SJCRH30 (cell line): ENCODE results near the gene DNAJB4. TPM values are rescaled to one million over a fixed set of nuclear protein-coding genes. Genes with fewer than 3 reads are reported as not detected.
"Not testable (repeated sequence)": the region's sequence is repeated elsewhere in the genome, so short reads cannot be mapped to it uniquely, and the experiment has no call there.

Experiments
- DNase-seq, 2 experiments: peaks; one replicate each; pipeline ENCODE4 v3.0.0-alpha.2; 2015 to 2020
- H3K27ac ChIP-seq: fragments of 250-450 bp; sonication (Bioruptor Pico); 2 replicates; pipeline ENCODE4 v1.5.1; 2020; ENCODE audit warnings: mild to moderate bottlenecking, moderate library complexity
- H3K27me3 ChIP-seq: fragments of 250-450 bp; sonication (Bioruptor Pico); 2 replicates; pipeline ENCODE4 v1.5.1; 2020; ENCODE audit warnings: mild to moderate bottlenecking, moderate library complexity
- H3K36me3 ChIP-seq: fragments of 250-450 bp; sonication (Bioruptor Pico); 2 replicates; pipeline ENCODE4 v1.5.1; 2020; ENCODE audit warnings: mild to moderate bottlenecking, moderate library complexity
- H3K4me1 ChIP-seq: fragments of 250-450 bp; sonication (Bioruptor Pico); 2 replicates; pipeline ENCODE4 v1.5.1; 2020; ENCODE audit warnings: mild to moderate bottlenecking, moderate library complexity
- H3K4me3 ChIP-seq: fragments of 250-450 bp; sonication (Bioruptor Pico); 2 replicates; pipeline ENCODE4 v1.5.1; 2020; ENCODE audit warnings: mild to moderate bottlenecking, moderate library complexity
- H3K9me3 ChIP-seq: fragments of 250-450 bp; sonication (Bioruptor Pico); replicated peaks from 2 replicates; pipeline ENCODE4 v1.5.1; 2020; ENCODE audit warnings: mild to moderate bottlenecking, moderate library complexity
- total RNA-seq: library from RNA; depleted of rRNA; stranded (reverse); fragments of >200 nt; shearing (Covaris generic); gene quantifications from 2 replicates; pipeline ENCODE4 v1.2.3, GENCODE V29; 2014

DNAJB4 gene
- total RNA-seq, 1 experiment from 2014 or later, result 35.0 TPM

DNA sequence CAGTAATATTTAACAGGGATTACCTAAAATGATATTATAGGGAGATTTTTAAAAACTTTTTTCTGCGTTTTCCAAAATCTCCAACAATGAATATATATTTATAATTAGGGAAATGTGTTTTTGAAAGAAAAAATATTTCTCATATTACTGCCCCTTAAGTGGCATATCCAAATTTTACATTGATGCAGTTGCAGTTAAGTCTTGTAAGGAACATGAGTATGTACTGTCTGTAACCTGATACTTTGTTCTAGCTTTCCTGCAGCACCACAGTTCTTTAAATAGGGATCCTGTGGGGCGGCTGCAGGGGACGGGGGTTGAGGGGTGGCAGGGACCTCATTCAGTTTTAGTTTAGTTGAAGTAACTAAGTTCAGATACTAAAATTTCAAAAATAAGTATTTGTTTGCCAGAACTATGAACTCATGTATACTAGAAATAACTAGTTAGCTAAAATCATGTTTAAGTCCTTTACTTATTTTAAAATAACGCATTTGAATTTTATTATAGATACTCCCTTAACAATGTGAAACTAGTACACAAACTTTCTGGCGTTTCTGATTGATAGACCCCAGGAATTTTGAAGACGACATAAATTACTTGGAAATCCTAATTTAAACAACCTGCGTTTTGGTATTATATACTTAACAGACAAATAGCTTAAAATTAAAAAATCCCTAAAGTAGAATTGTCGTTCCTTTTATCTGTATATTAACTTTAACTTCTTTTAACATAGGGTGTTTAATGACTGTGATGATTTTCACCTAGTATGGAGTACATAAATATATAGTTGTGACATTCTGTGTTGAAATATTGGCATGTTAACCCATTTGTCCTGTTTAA is 639 bp upstream of the DNAJB4 start:
- H3K4me1 ChIP-seq, result peaks cover 12% of the 10 kb centered on the region
- H3K9me3 ChIP-seq, result no peaks in the 10 kb centered on the region
- H3K27me3 ChIP-seq, result peaks cover 5% of the 10 kb centered on the region; the same call in 1 of the 2 replicates
- peak; percentile 82 to 86 for DNase-seq
- peak overlapping the region; percentile 67 for H3K4me3 ChIP-seq
- H3K27ac ChIP-seq, result peak overlapping the region; percentile 100
- H3K36me3 ChIP-seq, result peaks cover 3% of the 10 kb centered on the region; the same call in 1 of the 2 replicates

DNA sequence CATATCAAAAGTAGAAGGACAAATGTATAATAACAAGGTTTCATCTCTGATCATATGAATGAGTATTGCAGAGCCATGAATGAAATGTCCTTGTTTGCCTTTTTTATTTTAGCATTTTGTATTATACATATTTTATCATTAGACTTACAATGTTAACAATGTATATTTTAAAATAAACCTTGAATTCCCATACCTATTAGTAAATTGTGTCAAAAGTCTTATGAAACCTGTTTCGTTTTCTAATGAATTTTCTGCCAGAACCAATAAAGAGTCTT is 646 bp downstream of the DNAJB4 start:
- Histone ChIP-seq H3K27me3 (peaks cover 5% of the 10 kb centered on the region; the same call in 1 of the 2 replicates), H3K4me3 (peak overlapping the region; percentile 67), H3K36me3 (peaks cover 3% of the 10 kb centered on the region; the same call in 1 of the 2 replicates), H3K27ac (peak overlapping the region; percentile 100), H3K4me1 (peaks cover 12% of the 10 kb centered on the region), H3K9me3 (no peaks in the 10 kb centered on the region)
- no peak for DNase-seq

DNA sequence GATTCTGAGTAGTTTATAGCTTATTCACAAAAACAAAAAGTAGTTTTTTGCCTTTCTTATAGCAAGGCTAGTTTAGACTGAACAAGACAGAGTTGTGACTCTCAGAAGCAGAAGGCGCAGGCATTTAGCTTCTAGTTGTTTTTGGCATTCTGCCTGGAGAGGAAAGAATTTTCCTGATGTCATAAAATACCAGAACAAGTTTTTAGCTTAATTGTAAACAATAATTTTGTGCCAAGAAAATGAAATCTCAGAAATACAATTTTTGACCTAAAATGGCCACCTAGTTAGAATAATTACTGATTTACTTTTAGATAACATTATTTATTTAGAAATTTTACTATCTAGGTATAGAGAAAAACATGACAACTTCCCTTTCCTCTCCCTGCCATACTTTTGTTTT is 1.0 kb downstream of the DNAJB4 start:
- H3K4me1 ChIP-seq, result peaks cover 12% of the 10 kb centered on the region
- H3K9me3 ChIP-seq, result no peaks in the 10 kb centered on the region
- DNase-seq, result peak; percentile 53 to 81
- H3K36me3 ChIP-seq, result peaks cover 3% of the 10 kb centered on the region
- H3K4me3 ChIP-seq, result peak overlapping the region; percentile 67
- H3K27me3 ChIP-seq, result peaks cover 5% of the 10 kb centered on the region; the same call in 1 of the 2 replicates
- H3K27ac ChIP-seq, result peak overlapping the region; percentile 100

DNA sequence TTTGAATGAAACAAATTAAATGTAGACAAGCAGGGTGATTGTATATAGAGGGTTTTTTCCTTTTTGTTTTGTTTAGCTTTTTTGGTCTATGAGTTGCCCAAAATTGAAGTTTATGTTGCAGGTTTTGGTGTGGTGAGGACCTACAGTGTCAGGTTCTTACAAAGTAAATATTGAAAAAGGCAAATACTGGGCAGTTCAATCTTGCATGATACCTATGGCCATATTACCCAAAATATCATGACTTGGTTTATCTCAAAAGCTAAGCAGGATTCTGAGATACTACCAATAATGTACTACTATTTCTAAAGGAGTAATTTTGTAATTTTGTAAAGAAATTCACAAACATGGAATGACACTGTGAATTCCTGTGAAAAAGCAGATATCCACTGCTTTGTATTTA is 1.8 kb downstream of the DNAJB4 start:
- H3K27me3 ChIP-seq, result peaks cover 5% of the 10 kb centered on the region; the same call in 1 of the 2 replicates
- peak overlapping the region; percentile 67 for H3K4me3 ChIP-seq
- H3K4me1 ChIP-seq, result peaks cover 12% of the 10 kb centered on the region
- peaks cover 7% of the 10 kb centered on the region for H3K36me3 ChIP-seq
- H3K27ac ChIP-seq, result peak overlapping the region; percentile 100; the same call in 1 of the 2 replicates
- no peaks in the 10 kb centered on the region for H3K9me3 ChIP-seq
- DNase-seq, result peak in 1 of 2 experiments; percentile 6

DNA sequence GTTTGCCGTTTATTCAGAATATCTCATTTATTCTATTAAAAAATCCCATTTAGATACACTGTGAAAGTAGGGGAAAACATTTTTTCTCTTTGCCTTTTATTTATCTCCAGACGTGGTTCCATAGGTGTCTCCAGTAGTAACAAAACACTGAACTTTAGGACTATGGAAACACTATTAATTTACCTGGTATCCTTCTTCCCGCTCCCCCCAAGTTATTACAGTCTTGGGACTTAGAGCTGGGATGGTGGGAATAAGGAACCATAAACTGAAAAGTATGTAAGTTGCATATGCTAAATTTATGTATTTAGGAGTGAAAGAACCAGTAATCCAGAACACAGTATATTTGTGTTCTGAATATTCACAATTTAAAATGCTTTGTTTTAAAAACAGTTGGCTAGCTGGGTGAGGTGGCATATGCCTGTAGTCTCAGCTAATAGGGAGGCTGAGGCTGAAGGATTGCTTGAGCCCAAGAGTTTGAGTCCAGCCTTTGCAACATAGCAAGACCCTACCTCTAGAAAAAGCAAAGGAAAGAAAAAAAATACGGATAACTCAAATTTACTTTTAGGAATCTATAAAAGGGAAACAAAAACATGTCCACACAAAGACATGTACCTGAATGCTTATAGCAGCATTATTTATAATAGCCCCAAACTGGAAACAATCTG is 3.1 kb downstream of the DNAJB4 start:
- Histone ChIP-seq H3K4me1 (peaks cover 12% of the 10 kb centered on the region), H3K27ac (no peak overlapping the region), H3K27me3 (peaks cover 5% of the 10 kb centered on the region; the same call in 1 of the 2 replicates), H3K4me3 (no peak overlapping the region), H3K9me3 (no peaks in the 10 kb centered on the region), H3K36me3 (peaks cover 9% of the 10 kb centered on the region)
- DNase-seq, result no peak

DNA sequence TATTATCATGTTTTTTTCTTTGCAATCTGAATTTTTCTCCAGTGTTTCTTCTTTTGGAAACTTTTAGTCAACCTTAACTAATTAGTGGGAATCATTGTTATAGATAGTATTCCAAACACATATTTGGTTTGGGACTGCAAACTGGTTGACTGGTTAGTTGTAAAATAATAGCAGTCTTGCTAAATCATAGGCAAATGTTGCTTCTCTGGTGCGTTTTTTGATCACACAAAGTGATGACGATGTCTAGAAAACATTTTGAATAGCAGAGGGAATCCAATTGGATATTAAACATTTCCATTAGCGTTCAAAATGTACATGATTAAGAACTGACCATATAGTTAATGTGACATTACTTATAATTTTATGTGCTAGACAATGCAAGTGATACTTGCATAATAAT is 4.5 kb downstream of the DNAJB4 start:
- Histone ChIP-seq H3K27ac (no peak overlapping the region), H3K36me3 (peaks cover 19% of the 10 kb centered on the region), H3K27me3 (peaks cover 2% of the 10 kb centered on the region; the same call in 1 of the 2 replicates), H3K4me1 (peaks cover 3% of the 10 kb centered on the region), H3K9me3 (no peaks in the 10 kb centered on the region), H3K4me3 (no peak overlapping the region)
- DNase-seq, result no peak

DNA sequence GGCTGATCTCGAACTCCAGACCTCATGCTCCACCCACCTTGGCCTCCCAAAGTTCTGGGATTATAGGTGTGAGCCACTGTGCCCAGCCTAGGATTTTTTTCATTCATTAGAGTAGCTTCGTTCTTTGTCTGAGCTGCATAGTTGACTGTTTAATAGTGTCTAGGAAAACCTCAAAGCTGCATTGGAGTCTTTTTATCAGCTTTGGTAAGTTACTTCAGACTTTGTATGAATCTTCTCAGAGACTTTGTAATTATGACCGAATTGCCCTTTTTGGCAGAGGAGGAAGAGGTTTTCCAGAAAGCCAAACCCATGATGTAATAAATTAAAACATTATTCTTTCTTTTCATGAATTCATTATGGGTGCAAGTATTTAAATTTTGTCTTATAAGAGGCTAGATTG is 5.1 kb downstream of the DNAJB4 start:
- Histone ChIP-seq H3K4me3 (no peak overlapping the region), H3K9me3 (no peaks in the 10 kb centered on the region), H3K27me3 (no peaks in the 10 kb centered on the region), H3K36me3 (peaks cover 22% of the 10 kb centered on the region), H3K27ac (no peak overlapping the region), H3K4me1 (peaks cover 3% of the 10 kb centered on the region; the same call in 1 of the 2 replicates)
- DNase-seq, result no peak

DNA sequence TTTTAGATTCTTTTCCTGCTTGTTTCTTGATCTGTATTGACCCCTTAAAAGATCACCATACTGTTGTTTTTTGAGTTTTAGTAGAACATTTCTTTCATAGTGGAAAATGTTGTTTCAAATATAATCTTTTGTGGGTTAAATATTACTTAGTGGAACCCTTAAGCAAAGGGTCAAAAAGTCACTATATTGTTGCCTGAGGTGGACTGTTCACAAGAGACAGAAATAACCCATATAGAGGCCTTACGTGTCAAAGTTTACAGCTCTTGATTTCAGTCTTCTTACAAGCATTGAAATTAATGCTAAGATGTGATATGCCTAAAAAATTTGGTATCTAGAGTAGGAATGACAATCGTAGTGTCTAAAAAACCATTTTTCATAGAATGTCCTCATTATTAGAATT is 6.3 kb downstream of the DNAJB4 start:
- no peak overlapping the region for H3K4me3 ChIP-seq
- no peak overlapping the region for H3K27ac ChIP-seq
- peaks cover 3% of the 10 kb centered on the region; the same call in 1 of the 2 replicates for H3K4me1 ChIP-seq
- no peak for DNase-seq
- H3K27me3 ChIP-seq, result no peaks in the 10 kb centered on the region
- H3K9me3 ChIP-seq, result no peaks in the 10 kb centered on the region
- H3K36me3 ChIP-seq, result peaks cover 26% of the 10 kb centered on the region

DNA sequence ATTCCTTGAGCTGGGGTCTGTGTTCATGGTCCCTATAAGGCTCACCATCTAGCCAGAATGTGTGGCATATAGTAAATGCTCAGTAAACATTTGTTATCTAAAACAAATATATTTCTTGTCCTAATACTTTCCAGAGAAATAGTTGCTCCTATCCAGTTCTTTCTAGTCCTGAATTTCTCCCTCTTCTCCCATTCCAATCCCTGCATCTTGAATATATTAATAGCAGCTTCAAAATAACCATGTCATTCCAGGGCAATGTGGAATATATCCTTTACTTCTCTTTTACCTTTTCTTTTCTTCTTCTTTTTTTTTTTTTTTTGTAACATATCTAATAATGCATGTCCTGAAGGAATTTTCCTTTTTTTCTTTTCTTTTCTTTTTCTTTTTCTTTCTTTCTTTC is 10.4 kb downstream of the DNAJB4 start:
- Histone ChIP-seq H3K9me3 (no peaks in the 10 kb centered on the region), H3K36me3 (peaks cover 29% of the 10 kb centered on the region), H3K4me1 (no peaks in the 10 kb centered on the region), H3K27ac (no peak overlapping the region), H3K4me3 (no peak overlapping the region), H3K27me3 (no peaks in the 10 kb centered on the region)
- no peak for DNase-seq

DNA sequence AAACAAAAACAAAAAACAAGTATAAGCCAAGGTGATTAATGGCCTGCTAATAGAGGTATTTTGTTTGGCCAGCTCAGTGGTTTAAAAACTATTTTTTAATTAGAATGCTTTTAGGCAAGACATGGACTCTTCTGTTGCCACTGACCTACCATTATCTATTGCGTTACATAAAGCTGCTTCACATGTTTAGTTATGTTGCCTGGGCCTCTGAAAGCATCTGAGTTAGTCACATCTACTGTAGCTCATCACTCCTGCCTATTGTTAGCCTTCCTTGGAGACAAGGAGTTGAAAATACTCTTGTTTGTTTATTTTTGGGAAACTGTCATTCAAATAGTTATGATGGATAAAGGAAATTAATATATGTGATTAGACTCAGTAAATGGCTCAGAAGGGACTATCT is 14.3 kb downstream of the DNAJB4 start:
- H3K4me1 ChIP-seq, result no peaks in the 10 kb centered on the region
- no peak overlapping the region for H3K4me3 ChIP-seq
- H3K27me3 ChIP-seq, result no peaks in the 10 kb centered on the region
- H3K9me3 ChIP-seq, result no peaks in the 10 kb centered on the region
- H3K36me3 ChIP-seq, result peaks cover 13% of the 10 kb centered on the region
- H3K27ac ChIP-seq, result no peak overlapping the region
- DNase-seq, result no peak

DNA sequence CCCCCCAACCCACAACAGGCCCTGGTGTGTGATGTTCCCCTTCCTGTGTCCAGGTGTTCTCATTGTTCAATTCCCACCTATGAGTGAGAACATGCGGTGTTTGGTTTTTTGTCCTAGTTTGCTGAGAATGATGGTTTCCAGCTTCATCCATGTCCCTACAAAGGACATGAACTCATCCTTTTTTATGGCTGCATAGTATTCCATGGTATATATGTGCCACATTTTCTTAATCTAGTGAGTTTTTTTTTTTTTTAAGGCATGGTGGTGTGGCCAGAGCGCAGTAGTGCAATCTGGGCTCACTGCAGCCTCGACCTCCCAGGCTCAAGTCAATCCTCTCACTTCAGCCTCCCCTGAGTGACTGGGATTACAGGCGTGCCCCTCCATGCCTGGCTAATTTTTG is 16.4 kb downstream of the DNAJB4 start:
- H3K27me3 ChIP-seq, H3K27ac ChIP-seq, H3K4me3 ChIP-seq, DNase-seq, H3K36me3 ChIP-seq, H3K9me3 ChIP-seq, H3K4me1 ChIP-seq: not testable (repeated sequence)

DNA sequence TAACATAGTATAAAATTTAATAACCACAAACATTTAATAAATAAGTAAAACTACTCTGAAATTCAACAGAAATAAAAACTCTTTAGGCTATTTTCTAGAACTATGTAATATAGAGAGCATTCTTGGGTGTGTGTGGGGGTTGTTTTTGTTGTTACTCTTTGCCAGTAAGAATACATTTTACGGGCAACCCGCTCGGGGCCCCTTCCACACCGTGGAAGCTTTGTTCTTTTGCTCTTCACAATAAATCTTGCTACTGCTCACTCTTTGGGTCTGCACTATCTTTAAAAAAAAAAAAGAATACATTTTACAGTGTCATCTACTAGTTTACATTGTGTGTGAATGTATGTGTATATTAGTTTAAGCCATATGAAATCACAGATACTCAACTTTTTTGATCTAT is 25.1 kb downstream of the DNAJB4 start:
- no peaks in the 10 kb centered on the region for H3K4me1 ChIP-seq

DNA sequence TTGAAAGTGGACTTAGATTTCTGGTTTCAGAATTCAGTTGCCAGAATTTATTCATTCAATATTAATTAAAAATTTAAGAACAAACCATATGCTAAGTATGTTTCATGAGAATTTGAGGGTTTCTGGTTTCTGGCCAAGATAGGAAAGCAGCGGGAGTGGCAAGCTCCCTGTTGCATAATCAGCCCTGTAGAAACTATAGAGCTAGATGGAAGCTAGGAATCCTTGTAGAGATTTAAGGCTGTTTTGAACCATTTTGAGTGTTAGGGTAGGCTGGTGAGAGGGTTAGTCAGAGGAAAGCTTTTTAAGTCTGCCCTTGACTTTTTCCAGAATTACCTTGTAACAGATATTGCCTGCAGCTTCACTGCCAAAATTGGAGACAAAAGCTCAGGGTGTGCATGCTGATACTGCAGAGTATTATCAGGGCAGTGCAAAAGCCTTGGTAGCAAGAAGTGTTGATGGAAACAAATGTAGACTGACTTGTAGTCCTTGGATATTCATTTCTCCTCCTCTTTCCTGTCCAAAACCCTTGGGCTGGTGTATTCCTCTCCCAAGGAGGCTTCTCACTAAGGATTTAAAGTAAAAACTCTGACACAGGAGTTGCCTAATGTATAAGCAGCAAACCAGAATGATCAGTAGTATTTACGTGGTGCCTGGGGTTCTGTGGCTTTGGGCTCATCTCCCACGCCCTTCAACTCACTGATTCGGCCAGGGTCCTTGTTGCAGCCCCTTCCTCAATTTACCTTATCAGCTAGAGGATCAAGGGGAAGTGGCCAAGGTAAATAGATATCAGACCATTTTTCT is 28.5 kb downstream of the DNAJB4 start:
- H3K9me3 ChIP-seq, result no peaks in the 10 kb centered on the region

More for the DNA sequence above, 25.1 kb downstream of the DNAJB4 start:
- Histone ChIP-seq H3K27me3 (no peaks in the 10 kb centered on the region), H3K9me3 (no peaks in the 10 kb centered on the region), H3K36me3 (no peaks in the 10 kb centered on the region), H3K4me3 (no peak overlapping the region), H3K27ac (no peak overlapping the region)
- no peak for DNase-seq

DNA sequence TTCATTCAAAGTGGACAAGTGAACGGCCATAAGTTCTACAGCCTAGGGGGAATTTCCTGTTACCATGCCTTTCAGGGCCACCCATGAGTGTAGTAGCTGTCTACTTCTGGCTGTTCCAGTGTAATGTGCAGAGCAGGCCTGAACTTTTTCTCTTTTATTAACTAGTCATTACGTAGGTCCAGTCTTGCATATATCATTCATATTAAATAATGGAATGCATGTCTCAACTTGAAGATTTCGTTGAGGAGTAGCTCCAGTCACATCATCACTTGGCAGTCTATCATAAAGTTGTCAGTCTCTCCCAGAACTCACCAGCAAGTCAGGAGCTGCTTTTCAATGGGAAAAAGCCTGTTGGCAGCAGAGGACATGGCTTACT is 29.0 kb downstream of the DNAJB4 start:
- no peaks in the 10 kb centered on the region for H3K4me1 ChIP-seq
- no peak overlapping the region for H3K27ac ChIP-seq
- no peaks in the 10 kb centered on the region for H3K36me3 ChIP-seq
- no peaks in the 10 kb centered on the region for H3K9me3 ChIP-seq
- H3K4me3 ChIP-seq, result no peak overlapping the region
- DNase-seq, result no peak
- H3K27me3 ChIP-seq, result no peaks in the 10 kb centered on the region

More for the DNA sequence above, 28.5 kb downstream of the DNAJB4 start:
- no peak for DNase-seq
- Histone ChIP-seq H3K4me1 (no peaks in the 10 kb centered on the region), H3K27ac (no peak overlapping the region), H3K36me3 (no peaks in the 10 kb centered on the region), H3K4me3 (no peak overlapping the region), H3K27me3 (no peaks in the 10 kb centered on the region)

DNA sequence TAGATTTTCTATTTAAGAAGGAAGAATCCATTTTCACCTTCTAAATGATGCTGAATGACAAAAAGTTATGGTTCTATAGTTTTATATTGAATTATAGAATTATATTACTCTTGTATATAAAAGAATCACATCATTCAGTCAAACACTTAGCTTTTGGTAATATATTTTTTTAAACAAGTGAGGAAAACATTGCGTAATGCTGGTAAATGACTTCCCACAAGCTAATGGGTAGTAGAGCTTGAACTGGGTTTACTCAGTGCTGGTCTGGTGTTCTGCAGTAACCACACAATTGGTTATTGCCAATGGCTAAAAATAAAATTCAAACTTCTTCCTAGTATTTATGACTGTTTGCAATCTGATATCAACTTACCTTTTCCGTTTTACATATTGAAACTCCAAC is 30.4 kb downstream of the DNAJB4 start:
- Histone ChIP-seq H3K4me3 (no peak overlapping the region), H3K4me1 (no peaks in the 10 kb centered on the region), H3K27ac (no peak overlapping the region), H3K36me3 (no peaks in the 10 kb centered on the region), H3K27me3 (no peaks in the 10 kb centered on the region), H3K9me3 (no peaks in the 10 kb centered on the region)
- no peak for DNase-seq
